ENCODE measurements around the gene SIPA1L3.

DNA sequence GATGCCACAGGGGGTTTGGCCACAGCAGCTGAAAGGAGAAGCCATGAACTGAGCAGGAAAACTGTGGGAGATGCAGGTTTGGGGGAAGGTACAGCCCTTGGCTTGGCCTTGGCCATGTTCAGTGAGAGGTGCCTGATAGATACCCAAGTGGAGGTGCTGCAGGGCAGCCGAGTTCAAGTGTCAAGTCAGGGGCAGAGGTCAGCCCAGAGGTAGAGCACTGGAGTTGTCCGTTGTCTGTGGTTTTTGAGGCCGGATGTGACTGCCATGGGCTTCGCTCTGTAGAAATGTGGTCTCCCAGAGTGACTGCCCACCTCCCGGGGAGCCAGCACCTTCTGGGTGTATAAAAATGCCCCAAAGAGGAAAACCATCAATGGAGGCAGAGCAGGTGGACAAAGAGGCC lies 251.7 kb downstream of the SIPA1L3 start:
- TF ChIP-seq, protein P1, sequence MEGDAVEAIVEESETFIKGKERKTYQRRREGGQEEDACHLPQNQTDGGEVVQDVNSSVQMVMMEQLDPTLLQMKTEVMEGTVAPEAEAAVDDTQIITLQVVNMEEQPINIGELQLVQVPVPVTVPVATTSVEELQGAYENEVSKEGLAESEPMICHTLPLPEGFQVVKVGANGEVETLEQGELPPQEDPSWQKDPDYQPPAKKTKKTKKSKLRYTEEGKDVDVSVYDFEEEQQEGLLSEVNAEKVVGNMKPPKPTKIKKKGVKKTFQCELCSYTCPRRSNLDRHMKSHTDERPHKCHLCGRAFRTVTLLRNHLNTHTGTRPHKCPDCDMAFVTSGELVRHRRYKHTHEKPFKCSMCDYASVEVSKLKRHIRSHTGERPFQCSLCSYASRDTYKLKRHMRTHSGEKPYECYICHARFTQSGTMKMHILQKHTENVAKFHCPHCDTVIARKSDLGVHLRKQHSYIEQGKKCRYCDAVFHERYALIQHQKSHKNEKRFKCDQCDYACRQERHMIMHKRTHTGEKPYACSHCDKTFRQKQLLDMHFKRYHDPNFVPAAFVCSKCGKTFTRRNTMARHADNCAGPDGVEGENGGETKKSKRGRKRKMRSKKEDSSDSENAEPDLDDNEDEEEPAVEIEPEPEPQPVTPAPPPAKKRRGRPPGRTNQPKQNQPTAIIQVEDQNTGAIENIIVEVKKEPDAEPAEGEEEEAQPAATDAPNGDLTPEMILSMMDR (IDR thresholded peaks at IDR 0.05) = no peak
- TF ChIP-seq POLR2A (IDR thresholded peaks at IDR 0.05) = no peak

All from lower leg skin (tissue), 3 donors.